SK-N-MC (cell line): Measurements from ENCODE around the gene UCHL5.

Source experiments
- EZH2 ChIP-seq: fragments of 200-600 bp; sonication (generic); IDR thresholded peaks from one replicate; pipeline ENCODE4 v1.6.1; 2017; ENCODE audit warnings: antibody characterized with exemption
- FOXP2 ChIP-seq: optimal IDR thresholded peaks from 2 replicates; pipeline ENCODE3; 2011; ENCODE audit warnings: mild to moderate bottlenecking, moderate library complexity; ENCODE audit not compliant: insufficient read depth; ENCODE audit errors: extremely low read length, control extremely low read depth
- POLR2AphosphoS5 ChIP-seq: IDR thresholded peaks from 2 replicates; pipeline ENCODE4 v1.6.1; 2012; ENCODE audit warnings: mild to moderate bottlenecking, low read depth, low read length, borderline replicate concordance

DNA sequence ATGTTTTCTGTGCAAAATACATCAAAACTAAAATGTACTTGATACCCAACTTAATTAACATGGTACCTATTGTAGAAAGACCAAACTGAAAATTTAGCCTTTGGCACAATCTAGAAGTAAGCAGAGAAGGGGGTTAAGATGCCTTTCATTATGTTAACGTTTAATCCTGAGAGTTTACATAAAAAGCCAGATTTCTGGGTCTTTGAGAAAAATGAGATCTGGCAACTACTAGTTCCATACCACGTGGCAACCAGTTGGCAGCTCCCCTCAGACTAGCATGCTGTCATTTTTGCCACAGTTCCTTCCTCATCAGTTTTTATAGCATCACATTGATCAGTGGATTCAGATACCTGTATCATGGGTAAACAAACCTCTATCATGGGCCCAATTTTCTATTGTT is 1.8 kb upstream of the UCHL5 start:
- no peak for TF ChIP-seq EZH2
- no peak for TF ChIP-seq POLR2AphosphoS5
- TF ChIP-seq FOXP2, result no peak
